HepG2 (cell line): Measurements from ENCODE around the gene MXRA8. TPM values are rescaled to one million over a fixed set of nuclear protein-coding genes. Genes with fewer than 3 reads are reported as not detected.

ENCODE experiments used
- ADNP ChIP-seq: sonication (generic); formaldehyde crosslinking; IDR thresholded peaks from 2 replicates; pipeline ENCODE4 v1.4.0; 2020; ENCODE audit warnings: missing genetic modification reagents
- ATAD3A ChIP-seq: sonication (generic); formaldehyde crosslinking; IDR thresholded peaks from 2 replicates; pipeline ENCODE4 v1.4.0; 2020; ENCODE audit warnings: missing genetic modification reagents
- CBX1 ChIP-seq: IDR thresholded peaks from one replicate; pipeline ENCODE4 v1.6.1; 2016; ENCODE audit warnings: antibody characterized with exemption, low read depth
- HNRNPL ChIP-seq: fragments of 200-400 bp; formaldehyde crosslinking; IDR thresholded peaks from 2 replicates; pipeline ENCODE4 v1.6.1; 2017; ENCODE audit warnings: mild to moderate bottlenecking, low read depth, low read length
- HNRNPLL ChIP-seq: fragments of 200-400 bp; formaldehyde crosslinking; IDR thresholded peaks from 2 replicates; pipeline ENCODE4 v1.6.1; 2017; ENCODE audit warnings: mild to moderate bottlenecking, low read depth, low read length; ENCODE audit not compliant: poor library complexity, severe bottlenecking
- KLF15 ChIP-seq: sonication (generic); formaldehyde crosslinking; IDR thresholded peaks from 2 replicates; pipeline ENCODE4 v1.8.1; 2023; ENCODE audit warnings: borderline replicate concordance, mild to moderate bottlenecking, inconsistent platforms, missing genetic modification reagents, mixed read lengths
- POLR2G ChIP-seq: fragments of 200-400 bp; formaldehyde crosslinking; IDR thresholded peaks from 2 replicates; pipeline ENCODE4 v1.6.1; 2018; ENCODE audit warnings: mild to moderate bottlenecking, low read depth, low read length, moderate library complexity
- REPIN1 ChIP-seq: sonication (generic); formaldehyde crosslinking; IDR thresholded peaks from 2 replicates; pipeline ENCODE4 v1.8.0; 2022; ENCODE audit warnings: missing genetic modification reagents, low read depth, mild to moderate bottlenecking, borderline replicate concordance
- SP5 ChIP-seq: IDR thresholded peaks from 2 replicates; pipeline ENCODE4 v1.6.1; 2016; ENCODE audit warnings: low read depth, borderline replicate concordance
- SSRP1 ChIP-seq: IDR thresholded peaks from 2 replicates; pipeline ENCODE4 v1.6.1; 2016; ENCODE audit warnings: control low read depth
- TAF15 ChIP-seq: fragments of 200-400 bp; formaldehyde crosslinking; IDR thresholded peaks from one replicate; pipeline ENCODE4 v1.6.1; 2018; ENCODE audit warnings: mild to moderate bottlenecking, low read depth, low read length; ENCODE audit not compliant: poor library complexity, severe bottlenecking
- TEAD3 ChIP-seq: optimal IDR thresholded peaks from 2 replicates; pipeline ENCODE3; 2016; ENCODE audit warnings: borderline replicate concordance
- TGIF2 ChIP-seq: IDR thresholded peaks from 2 replicates; pipeline ENCODE4 v1.6.1; 2016; ENCODE audit warnings: control low read depth, missing compliant biosample characterization
- ZFP36L1 ChIP-seq: sonication (generic); formaldehyde crosslinking; IDR thresholded peaks from 2 replicates; pipeline ENCODE4 v1.8.0; 2022; ENCODE audit warnings: mild to moderate bottlenecking, missing genetic modification reagents, moderate library complexity
- ZNF333 ChIP-seq: sonication (generic); formaldehyde crosslinking; IDR thresholded peaks from 2 replicates; pipeline ENCODE4 v1.4.0; 2020; ENCODE audit warnings: mild to moderate bottlenecking, missing genetic modification reagents, borderline replicate concordance
- ZNF335 ChIP-seq: sonication (generic); formaldehyde crosslinking; IDR thresholded peaks from 2 replicates; pipeline ENCODE4 v1.4.0; 2020; ENCODE audit warnings: missing genetic modification reagents
- ZNF337 ChIP-seq: sonication (generic); formaldehyde crosslinking; IDR thresholded peaks from 2 replicates; pipeline ENCODE4 v1.5.1; 2020; ENCODE audit warnings: missing genetic modification reagents, low read depth, mild to moderate bottlenecking, borderline replicate concordance
- ZNF607 ChIP-seq: sonication (generic); formaldehyde crosslinking; IDR thresholded peaks from 2 replicates; pipeline ENCODE4 v1.5.1; 2020; ENCODE audit warnings: missing genetic modification reagents, mild to moderate bottlenecking, borderline replicate concordance
- ZNF644 ChIP-seq: IDR thresholded peaks from 2 replicates; pipeline ENCODE4 v1.6.1; 2016; ENCODE audit warnings: low read depth
- ZNF672 ChIP-seq: sonication (generic); formaldehyde crosslinking; IDR thresholded peaks from 2 replicates; pipeline ENCODE4 v1.8.1; 2022; ENCODE audit warnings: missing genetic modification reagents
- ZNF709 ChIP-seq: sonication (generic); formaldehyde crosslinking; IDR thresholded peaks from 2 replicates; pipeline ENCODE4 v1.5.0; 2020; ENCODE audit warnings: mild to moderate bottlenecking, missing genetic modification reagents
- ZNF749 ChIP-seq: sonication (generic); formaldehyde crosslinking; IDR thresholded peaks from 2 replicates; pipeline ENCODE4 v1.8.0; 2022; ENCODE audit warnings: mild to moderate bottlenecking, missing genetic modification reagents, moderate library complexity, borderline replicate concordance
- ZNF879 ChIP-seq: sonication (generic); formaldehyde crosslinking; IDR thresholded peaks from 2 replicates; pipeline ENCODE4 v1.8.1; 2023; ENCODE audit warnings: missing genetic modification reagents
- polyA plus RNA-seq, 8 experiments: library from polyadenylated mRNA; depleted of rRNA in 3 of 8; stranded (reverse) in 7 of 8; unstranded in 1 of 8; fragments of >200 nt; fragmentation: Illumina TruSeq in 4 of 8; extraction: Trizol in 4 of 8; gene quantifications; 2 replicates each; pipeline versions ENCODE4 v1.2.1 to v1.2.3, GENCODE V29; 2011 to 2016; ENCODE audit warnings: low read depth in 4 of 8, missing spikeins in 1 of 8, mixed read lengths in 1 of 8; ENCODE audit not compliant: insufficient read depth in 1 of 8
- total RNA-seq, 5 experiments: library from RNA; depleted of rRNA; stranded (reverse); fragments of >200 nt; fragmentation: Illumina TruSeq; extraction: Trizol; gene quantifications; 2 replicates each; pipeline ENCODE4 v1.2.3, GENCODE V29; 2016; ENCODE audit warnings: low read depth in 1 of 5
- TF ChIP-seq, protein P1 (sequence below): sonication (generic); formaldehyde crosslinking; IDR thresholded peaks from 2 replicates; pipeline ENCODE4 v1.8.0; 2022; ENCODE audit warnings: missing genetic modification reagents, mild to moderate bottlenecking, moderate library complexity, borderline replicate concordance
- TF ChIP-seq, protein P2 (sequence below): sonication (generic); formaldehyde crosslinking; IDR thresholded peaks from 2 replicates; pipeline ENCODE4 v1.8.1; 2022; ENCODE audit warnings: mild to moderate bottlenecking, missing genetic modification reagents
- TF ChIP-seq, protein P3 (sequence below): sonication (generic); formaldehyde crosslinking; IDR thresholded peaks from 2 replicates; pipeline ENCODE4 v1.4.0; 2020; ENCODE audit warnings: missing genetic modification reagents, borderline replicate concordance

MXRA8 gene
- total and polyA plus RNA-seq, 2 of the 13 experiments (the other 11 are each of a cell fraction or from before 2014, with no cell fraction given): 19.8 to 44.8 TPM

DNA sequence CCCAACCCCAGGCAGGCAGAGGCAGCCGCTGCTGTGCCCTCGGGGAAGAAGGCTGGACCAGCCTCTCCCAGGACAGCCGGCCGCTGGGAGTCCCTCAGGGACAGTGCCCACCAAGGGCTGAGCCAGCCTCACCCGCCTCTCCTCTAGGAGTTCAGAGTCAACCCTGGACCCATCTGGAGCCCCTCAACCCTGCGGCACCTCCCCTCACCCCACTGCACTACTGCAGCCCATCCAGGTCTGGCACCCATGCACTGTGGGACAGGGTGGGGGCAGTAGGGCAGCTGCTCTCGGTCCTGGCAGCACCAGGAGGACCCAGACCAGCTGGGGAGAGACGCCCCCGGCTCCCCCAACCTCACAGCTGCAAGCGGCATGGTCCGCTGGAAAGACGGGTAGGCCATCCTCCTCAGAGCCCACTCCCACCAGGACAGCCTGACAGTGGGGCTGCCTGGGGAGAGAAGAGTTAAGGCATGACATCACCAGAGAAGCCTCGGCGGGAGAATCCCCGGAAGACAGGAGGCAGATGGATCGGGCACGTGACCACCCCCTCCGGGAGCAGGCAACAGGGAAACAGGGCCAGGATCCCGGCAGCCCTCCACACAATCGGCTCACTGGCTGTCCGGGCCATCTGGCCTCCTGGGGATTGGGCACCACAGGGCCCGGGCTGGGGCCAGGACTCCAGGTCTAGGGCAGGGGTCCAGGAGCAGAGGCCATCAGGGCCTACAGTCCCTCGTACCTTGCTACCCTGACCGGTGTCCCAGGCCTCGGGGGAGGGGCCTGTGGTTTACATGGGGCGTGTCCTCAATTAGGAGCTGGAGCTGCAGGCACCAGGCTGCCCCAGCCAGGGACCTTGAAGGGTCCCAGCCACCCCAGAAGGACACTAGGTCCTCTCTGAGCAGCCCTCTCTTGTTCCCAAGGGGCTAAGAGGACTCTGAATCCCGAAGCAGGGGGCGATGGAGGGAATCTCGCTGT is 53.7 kb downstream of the MXRA8 start (continued):
- TF ChIP-seq, protein P1, sequence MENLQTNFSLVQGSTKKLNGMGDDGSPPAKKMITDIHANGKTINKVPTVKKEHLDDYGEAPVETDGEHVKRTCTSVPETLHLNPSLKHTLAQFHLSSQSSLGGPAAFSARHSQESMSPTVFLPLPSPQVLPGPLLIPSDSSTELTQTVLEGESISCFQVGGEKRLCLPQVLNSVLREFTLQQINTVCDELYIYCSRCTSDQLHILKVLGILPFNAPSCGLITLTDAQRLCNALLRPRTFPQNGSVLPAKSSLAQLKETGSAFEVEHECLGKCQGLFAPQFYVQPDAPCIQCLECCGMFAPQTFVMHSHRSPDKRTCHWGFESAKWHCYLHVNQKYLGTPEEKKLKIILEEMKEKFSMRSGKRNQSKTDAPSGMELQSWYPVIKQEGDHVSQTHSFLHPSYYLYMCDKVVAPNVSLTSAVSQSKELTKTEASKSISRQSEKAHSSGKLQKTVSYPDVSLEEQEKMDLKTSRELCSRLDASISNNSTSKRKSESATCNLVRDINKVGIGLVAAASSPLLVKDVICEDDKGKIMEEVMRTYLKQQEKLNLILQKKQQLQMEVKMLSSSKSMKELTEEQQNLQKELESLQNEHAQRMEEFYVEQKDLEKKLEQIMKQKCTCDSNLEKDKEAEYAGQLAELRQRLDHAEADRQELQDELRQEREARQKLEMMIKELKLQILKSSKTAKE (CRISPR knock-in tag): no peak
- TF ChIP-seq HNRNPLL (no peak), REPIN1 (CRISPR knock-in tag) (no peak; the same call in 1 of the 2 replicates), ZNF709 (CRISPR knock-in tag) (no peak), ZNF749 (CRISPR knock-in tag) (no peak), POLR2G (no peak; the same call in 1 of the 2 replicates), ZNF335 (CRISPR knock-in tag) (no peak), CBX1 (no peak), ZNF672 (CRISPR knock-in tag) (no peak), ZNF879 (CRISPR knock-in tag) (0 out of 2 replicates have a peak, but pooled peaks have one; percentile 56), TAF15 (no peak), ATAD3A (CRISPR knock-in tag) (no peak), TGIF2 (no peak), ADNP (no peak), KLF15 (CRISPR knock-in tag) (no peak), HNRNPL (0 out of 2 replicates have a peak, but pooled peaks have one; percentile 38), ZNF644 (CRISPR knock-in tag) (no peak), ZFP36L1 (CRISPR knock-in tag) (no peak), SP5 (no peak), ZNF333 (CRISPR knock-in tag) (no peak), TEAD3 (no peak), SSRP1 (CRISPR knock-in tag) (0 out of 2 replicates have a peak, but pooled peaks have one; percentile 39), ZNF607 (CRISPR knock-in tag) (no peak), ZNF337 (CRISPR knock-in tag) (no peak)
- TF ChIP-seq, protein P2, sequence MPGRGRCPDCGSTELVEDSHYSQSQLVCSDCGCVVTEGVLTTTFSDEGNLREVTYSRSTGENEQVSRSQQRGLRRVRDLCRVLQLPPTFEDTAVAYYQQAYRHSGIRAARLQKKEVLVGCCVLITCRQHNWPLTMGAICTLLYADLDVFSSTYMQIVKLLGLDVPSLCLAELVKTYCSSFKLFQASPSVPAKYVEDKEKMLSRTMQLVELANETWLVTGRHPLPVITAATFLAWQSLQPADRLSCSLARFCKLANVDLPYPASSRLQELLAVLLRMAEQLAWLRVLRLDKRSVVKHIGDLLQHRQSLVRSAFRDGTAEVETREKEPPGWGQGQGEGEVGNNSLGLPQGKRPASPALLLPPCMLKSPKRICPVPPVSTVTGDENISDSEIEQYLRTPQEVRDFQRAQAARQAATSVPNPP (CRISPR knock-in tag): peak; percentile 36; the same call in 1 of the 2 replicates
- TF ChIP-seq, protein P3, sequence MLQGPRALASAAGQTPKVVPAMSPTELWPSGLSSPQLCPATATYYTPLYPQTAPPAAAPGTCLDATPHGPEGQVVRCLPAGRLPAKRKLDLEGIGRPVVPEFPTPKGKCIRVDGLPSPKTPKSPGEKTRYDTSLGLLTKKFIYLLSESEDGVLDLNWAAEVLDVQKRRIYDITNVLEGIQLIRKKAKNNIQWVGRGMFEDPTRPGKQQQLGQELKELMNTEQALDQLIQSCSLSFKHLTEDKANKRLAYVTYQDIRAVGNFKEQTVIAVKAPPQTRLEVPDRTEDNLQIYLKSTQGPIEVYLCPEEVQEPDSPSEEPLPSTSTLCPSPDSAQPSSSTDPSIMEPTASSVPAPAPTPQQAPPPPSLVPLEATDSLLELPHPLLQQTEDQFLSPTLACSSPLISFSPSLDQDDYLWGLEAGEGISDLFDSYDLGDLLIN (CRISPR knock-in tag): no peak
